Smooth muscle cell (in vitro differentiated cells): ENCODE measurements around the gene AGPS. TPM values are rescaled to one million over a fixed set of nuclear protein-coding genes. Genes with fewer than 3 reads are reported as not detected.
"Not testable (repeated sequence)": the region's sequence is repeated elsewhere in the genome, so short reads cannot be mapped to it uniquely, and the experiment has no call there.

Experiments used
- DNase-seq: peaks from one replicate; lab custom pipeline; 2025; ENCODE audit not compliant: unreplicated experiment; lab: John Stamatoyannopoulos, UW
- H2AFZ ChIP-seq: fragments of 200-600 bp; sonication (generic); 2 replicates; pipeline ENCODE4 v1.6.0; 2016; ENCODE audit warnings: antibody characterized with exemption, low read depth, mild to moderate bottlenecking
- H3F3A ChIP-seq: fragments of 200-600 bp; sonication (generic); 2 replicates; pipeline ENCODE4 v1.6.0; 2017; ENCODE audit warnings: antibody characterized with exemption, low read depth
- H3K27ac ChIP-seq: fragments of 200-600 bp; sonication (generic); 2 replicates; pipeline ENCODE4 v1.5.1; 2016; ENCODE audit warnings: low read depth, mild to moderate bottlenecking
- H3K27me3 ChIP-seq: fragments of 200-600 bp; sonication (generic); 2 replicates; pipeline ENCODE4 v1.6.1; 2016; ENCODE audit warnings: low read depth, mild to moderate bottlenecking
- H3K36me3 ChIP-seq: fragments of 200-600 bp; sonication (generic); 2 replicates; pipeline ENCODE4 v1.5.1; 2016; ENCODE audit warnings: low read depth
- H3K4me1 ChIP-seq: fragments of 200-600 bp; sonication (generic); 2 replicates; pipeline ENCODE4 v1.5.1; 2016; ENCODE audit warnings: low read depth
- H3K4me2 ChIP-seq: fragments of 200-600 bp; sonication (generic); 2 replicates; pipeline ENCODE4 v1.6.0; 2016; ENCODE audit warnings: mild to moderate bottlenecking
- H3K4me3 ChIP-seq: fragments of 200-600 bp; sonication (generic); 2 replicates; pipeline ENCODE4 v1.5.1; 2016; ENCODE audit warnings: mild to moderate bottlenecking
- H3K79me2 ChIP-seq: fragments of 200-600 bp; sonication (generic); 2 replicates; pipeline ENCODE4 v1.6.0; 2016; ENCODE audit warnings: low read depth, mild to moderate bottlenecking
- H3K9ac ChIP-seq: fragments of 200-600 bp; sonication (generic); 2 replicates; pipeline ENCODE4 v1.6.0; 2016; ENCODE audit warnings: low read depth
- H3K9me3 ChIP-seq: fragments of 200-600 bp; sonication (generic); replicated peaks from 2 replicates; pipeline ENCODE4 v1.5.1; 2016; ENCODE audit warnings: low read depth
- H4K20me1 ChIP-seq: fragments of 200-600 bp; sonication (generic); 2 replicates; pipeline ENCODE4 v1.6.0; 2016; ENCODE audit warnings: low read depth
- WGBS: methylation state at CpG from one replicate; pipeline ENCODE4 v1.1.7; 2016; ENCODE audit warnings: low lambda C conversion rate; 5-methylcytosine and 5-hydroxymethylcytosine counted together
- polyA plus RNA-seq: library from polyadenylated mRNA; unstranded; fragments of >200 nt; fragmentation: Nextera tagmentation; extraction: Ambion mirVana; gene quantifications from 2 replicates; pipeline ENCODE4 v1.2.1, GENCODE V29; 2016
- total RNA-seq: library from RNA; depleted of rRNA; stranded (reverse); fragments of >200 nt; gene quantifications from 2 replicates; pipeline ENCODE4 v1.2.3, GENCODE V29; 2014
- TF ChIP-seq, protein P1 (sequence below): fragments of 200-600 bp; sonication (generic); IDR thresholded peaks from 2 replicates; pipeline ENCODE4 v1.5.1; 2017; ENCODE audit warnings: borderline replicate concordance, mild to moderate bottlenecking, antibody characterized with exemption; ENCODE audit not compliant: insufficient read depth, poor library complexity, severe bottlenecking

Gene AGPS
- total and polyA plus RNA-seq, 2 experiments from 2014 or later, result 19.5 to 41.4 TPM

GRCh38 chr2:177449159-177449558, 56.6 kb downstream of the AGPS start:
- no peak overlapping the region for H3K4me3 ChIP-seq
- H3K36me3 ChIP-seq, result peaks cover 19% of the 10 kb centered on the region
- no peak for DNase-seq
- WGBS, result 96% methylated on average over 2 of the region's 2 CpGs
- TF ChIP-seq, protein P1, sequence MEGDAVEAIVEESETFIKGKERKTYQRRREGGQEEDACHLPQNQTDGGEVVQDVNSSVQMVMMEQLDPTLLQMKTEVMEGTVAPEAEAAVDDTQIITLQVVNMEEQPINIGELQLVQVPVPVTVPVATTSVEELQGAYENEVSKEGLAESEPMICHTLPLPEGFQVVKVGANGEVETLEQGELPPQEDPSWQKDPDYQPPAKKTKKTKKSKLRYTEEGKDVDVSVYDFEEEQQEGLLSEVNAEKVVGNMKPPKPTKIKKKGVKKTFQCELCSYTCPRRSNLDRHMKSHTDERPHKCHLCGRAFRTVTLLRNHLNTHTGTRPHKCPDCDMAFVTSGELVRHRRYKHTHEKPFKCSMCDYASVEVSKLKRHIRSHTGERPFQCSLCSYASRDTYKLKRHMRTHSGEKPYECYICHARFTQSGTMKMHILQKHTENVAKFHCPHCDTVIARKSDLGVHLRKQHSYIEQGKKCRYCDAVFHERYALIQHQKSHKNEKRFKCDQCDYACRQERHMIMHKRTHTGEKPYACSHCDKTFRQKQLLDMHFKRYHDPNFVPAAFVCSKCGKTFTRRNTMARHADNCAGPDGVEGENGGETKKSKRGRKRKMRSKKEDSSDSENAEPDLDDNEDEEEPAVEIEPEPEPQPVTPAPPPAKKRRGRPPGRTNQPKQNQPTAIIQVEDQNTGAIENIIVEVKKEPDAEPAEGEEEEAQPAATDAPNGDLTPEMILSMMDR, result no peak
- no peak overlapping the region for H3K27ac ChIP-seq
- no peaks in the 10 kb centered on the region for H3K4me1 ChIP-seq
- H4K20me1 ChIP-seq, result peaks cover 5% of the 10 kb centered on the region
- H3K9ac ChIP-seq, result no peak overlapping the region
- no peaks in the 10 kb centered on the region for H3K27me3 ChIP-seq
- no peaks in the 10 kb centered on the region for H3K79me2 ChIP-seq
- H3K9me3 ChIP-seq, result no peaks in the 10 kb centered on the region
- H3K4me2 ChIP-seq, result no peak overlapping the region
- no peaks in the 10 kb centered on the region for H3F3A ChIP-seq
- H2AFZ ChIP-seq, result no peak overlapping the region

DNA sequence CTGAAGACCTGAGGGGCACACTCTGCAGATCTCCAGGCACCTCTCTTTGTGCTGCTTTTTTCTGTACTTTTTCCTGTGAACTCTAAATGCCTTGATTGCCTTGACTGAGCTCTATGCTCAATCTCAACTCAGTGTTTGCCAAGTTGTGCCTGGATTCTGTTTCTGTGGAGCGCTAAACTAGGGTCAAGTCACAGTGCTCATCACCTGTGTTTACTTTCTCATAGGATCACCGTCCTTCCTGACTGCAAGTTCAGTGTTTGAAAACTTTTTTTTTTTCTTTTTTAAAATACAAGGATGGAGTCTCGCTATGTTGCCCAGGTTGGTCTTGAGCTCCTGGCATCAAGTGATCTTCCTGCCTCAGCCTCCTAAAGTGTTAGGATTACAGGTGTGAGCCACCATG, 62.6 kb downstream of the AGPS start:
- Histone ChIP-seq H3K4me3 (no peak overlapping the region), H3K9ac (no peak overlapping the region), H3K79me2 (no peaks in the 10 kb centered on the region), H4K20me1 (peaks cover 5% of the 10 kb centered on the region), H3F3A (no peaks in the 10 kb centered on the region), H3K36me3 (peaks cover 16% of the 10 kb centered on the region), H3K27me3 (no peaks in the 10 kb centered on the region), H3K4me1 (no peaks in the 10 kb centered on the region), H3K27ac (no peak overlapping the region), H2AFZ (no peak overlapping the region), H3K4me2 (no peak overlapping the region), H3K9me3 (no peaks in the 10 kb centered on the region)
- TF ChIP-seq, protein P1, result no peak
- 97% methylated on average over 3 of the region's 3 CpGs for WGBS
- no peak for DNase-seq

DNA sequence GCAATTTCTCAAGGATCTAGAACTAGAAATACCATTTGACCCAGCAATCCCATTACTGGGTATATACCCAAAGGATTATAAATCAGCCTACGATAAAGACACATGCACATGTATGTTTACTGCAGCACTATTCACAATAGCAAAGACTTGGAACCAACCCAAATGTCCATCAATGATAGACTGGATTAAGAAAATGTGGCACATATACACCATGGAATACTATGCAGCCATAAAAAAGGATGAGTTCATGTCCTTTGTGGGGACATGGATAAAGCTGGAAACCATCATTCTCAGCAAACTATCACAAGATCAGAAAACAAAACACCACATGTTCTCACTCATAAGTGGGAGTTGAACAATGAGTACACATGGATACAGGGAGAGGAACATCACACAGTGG, 67.2 kb downstream of the AGPS start:
- H3K4me3 ChIP-seq, H2AFZ ChIP-seq: not testable (repeated sequence)

DNA sequence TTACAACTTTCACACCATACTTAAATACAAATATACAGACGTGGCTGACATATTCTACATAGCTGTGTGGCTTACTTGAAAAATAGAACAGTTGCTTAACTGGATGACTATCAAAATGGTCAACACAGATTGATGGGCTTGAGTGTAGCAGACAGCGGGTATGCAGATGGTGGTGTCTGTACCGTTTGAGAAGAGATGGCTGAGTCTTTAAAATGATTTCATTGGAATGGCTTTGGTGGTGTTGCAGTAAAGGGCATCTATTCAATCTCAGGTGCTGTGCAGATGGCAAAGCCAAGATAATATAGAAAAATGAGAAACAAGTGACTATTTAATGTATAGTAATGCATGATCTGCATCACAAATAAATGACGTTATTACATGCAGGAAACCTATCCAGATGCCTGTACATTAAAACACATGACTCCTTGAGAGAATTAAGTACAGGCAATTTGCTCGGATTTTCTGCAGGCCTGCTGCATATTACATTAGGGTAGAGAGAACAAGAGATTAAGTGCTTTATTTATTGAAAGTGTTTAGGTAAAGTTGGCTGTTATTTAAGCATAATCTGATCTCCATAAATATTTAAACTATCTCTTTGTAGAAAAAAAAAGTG, 68.5 kb downstream of the AGPS start:
- TF ChIP-seq, protein P1, result no peak
- Histone ChIP-seq H3K36me3 (peaks cover 13% of the 10 kb centered on the region), H3K9ac (no peak overlapping the region), H3K9me3 (no peaks in the 10 kb centered on the region), H3F3A (no peaks in the 10 kb centered on the region), H3K27ac (no peak overlapping the region), H3K4me3 (no peak overlapping the region), H3K4me2 (no peak overlapping the region), H2AFZ (no peak overlapping the region), H3K27me3 (no peaks in the 10 kb centered on the region), H3K4me1 (no peaks in the 10 kb centered on the region), H3K79me2 (no peaks in the 10 kb centered on the region), H4K20me1 (no peaks in the 10 kb centered on the region)
- 92% methylated on average over 5 of the region's 5 CpGs for WGBS
- no peak for DNase-seq

More for the DNA sequence above, 67.2 kb downstream of the AGPS start:
- H3K79me2 ChIP-seq, H3F3A ChIP-seq, DNase-seq, H3K4me2 ChIP-seq, H3K27ac ChIP-seq, H3K9ac ChIP-seq, H3K4me1 ChIP-seq, H4K20me1 ChIP-seq, H3K27me3 ChIP-seq, H3K9me3 ChIP-seq: not testable (repeated sequence)
- WGBS, result 96% methylated on average over 1 of the region's 1 CpG
- H3K36me3 ChIP-seq, result peaks cover 18% of the 10 kb centered on the region
